Pancreas (tissue), 10 donors: ENCODE measurements around the gene NDUFAF8. TPM values are rescaled to one million over a fixed set of nuclear protein-coding genes. Genes with fewer than 3 reads are reported as not detected.

Experiments
- ATAC-seq, 4 donors: fragments of 200-7000 bp; cut with Tn5 transposase; one replicate each; pipeline versions ENCODE4 v1.8.0 to v1.9.1; 2020; ENCODE audit warnings: mild to moderate bottlenecking in 4 of 4, moderate library complexity in 4 of 4
- DNase-seq, 6 donors: peaks; one replicate each; pipeline ENCODE4 v3.0.0-alpha.2; 2020
- FAIRE-seq: peaks from 2 replicates; lab custom pipeline; 2012; peaks lifted over from hg19 to GRCh38; lab: Jason Lieb, UNC
- H3K27ac ChIP-seq, 4 donors: fragments of 200-600 bp; sonication (generic); 1 replicate in 3 of 4; 2 replicates in 1 of 4; pipeline versions ENCODE4 v1.5.0 to v1.8.0; 2020
- H3K27me3 ChIP-seq, 4 donors: fragments of 200-600 bp; one replicate each; pipeline ENCODE4 v1.8.0; 2021
- H3K36me3 ChIP-seq, 3 donors: fragments of 200-600 bp; sonication (generic) in 1 of 3; one replicate each; pipeline versions ENCODE4 v1.5.0 to v1.8.0; 2020 to 2021
- H3K4me1 ChIP-seq, 3 donors: fragments of 200-600 bp; one replicate each; pipeline ENCODE4 v1.8.0; 2021
- H3K4me3 ChIP-seq, 4 donors: fragments of 200-600 bp; sonication (generic) in 2 of 4; one replicate each; pipeline versions ENCODE4 v1.5.0 to v1.8.0; 2020 to 2021
- H3K9me3 ChIP-seq, 4 donors: fragments of 200-600 bp; one replicate each; pipeline ENCODE4 v1.8.0; 2021
- WGBS, 2 donors: extraction: QIAGEN DNeasy Blood & Tissue Kit; methylation state at CpG; one replicate each; pipeline ENCODE4 v1.1.7; 2013; 5-methylcytosine and 5-hydroxymethylcytosine counted together
- intact Hi-C, 3 donors: fragments of 100-400 bp; cut with DNase I; formaldehyde crosslinking; loops; one replicate each; pipeline versions ENCODE4 v1.11.1 to v1.14.2; 2022
- polyA plus RNA-seq, 2 donors: library from polyadenylated mRNA; stranded (reverse); fragments of 200-250 nt; gene quantifications; one replicate each; pipeline ENCODE4 v1.2.3, GENCODE V29; 2013
- total RNA-seq, 6 donors: library from RNA; stranded (reverse); fragmentation: NEBNext Ultra II Directional in 4 of 6; extraction: Animal tissue kit (Norgen Biotek cat#: 25700) in 4 of 6; gene quantifications; one replicate each; pipeline versions ENCODE4 v1.2.1 to v1.2.4, GENCODE V29; 2021 to 2023
- TF ChIP-seq, protein P1 (sequence below), 4 donors: fragments of 200-600 bp; sonication (generic) in 3 of 4; IDR thresholded peaks; one replicate each; pipeline versions ENCODE4 v1.5.0 to v1.8.0; 2021; ENCODE audit warnings: antibody characterized with exemption in 4 of 4
- donor health status: healthy with polysubstance abuse.
- donor health status: DM: no; HTN: no; CAD: no; lungs with moderate emphysema.
- donor health status: DM: no; HTN: no; CAD: no.
- donor health status: control.
- donor health status: control.
- donor health status: Bipolar disorder and iron deficiency.
- donor health status: DM: yes; HTN: yes; CAD: no.
- donor health status: DM: no; HTN: no; CAD: no.
- donor health status: DM: no; HTN: no; CAD: no.
- donor health status: DM: yes; HTN: yes; CAD: no.

Gene NDUFAF8
- total and polyA plus RNA-seq, 8 donors: 17.5 to 34.1 (median 21.9) TPM

- H3K9me3 ChIP-seq: no peaks in the 10 kb centered on the region
- TF ChIP-seq, protein P1, sequence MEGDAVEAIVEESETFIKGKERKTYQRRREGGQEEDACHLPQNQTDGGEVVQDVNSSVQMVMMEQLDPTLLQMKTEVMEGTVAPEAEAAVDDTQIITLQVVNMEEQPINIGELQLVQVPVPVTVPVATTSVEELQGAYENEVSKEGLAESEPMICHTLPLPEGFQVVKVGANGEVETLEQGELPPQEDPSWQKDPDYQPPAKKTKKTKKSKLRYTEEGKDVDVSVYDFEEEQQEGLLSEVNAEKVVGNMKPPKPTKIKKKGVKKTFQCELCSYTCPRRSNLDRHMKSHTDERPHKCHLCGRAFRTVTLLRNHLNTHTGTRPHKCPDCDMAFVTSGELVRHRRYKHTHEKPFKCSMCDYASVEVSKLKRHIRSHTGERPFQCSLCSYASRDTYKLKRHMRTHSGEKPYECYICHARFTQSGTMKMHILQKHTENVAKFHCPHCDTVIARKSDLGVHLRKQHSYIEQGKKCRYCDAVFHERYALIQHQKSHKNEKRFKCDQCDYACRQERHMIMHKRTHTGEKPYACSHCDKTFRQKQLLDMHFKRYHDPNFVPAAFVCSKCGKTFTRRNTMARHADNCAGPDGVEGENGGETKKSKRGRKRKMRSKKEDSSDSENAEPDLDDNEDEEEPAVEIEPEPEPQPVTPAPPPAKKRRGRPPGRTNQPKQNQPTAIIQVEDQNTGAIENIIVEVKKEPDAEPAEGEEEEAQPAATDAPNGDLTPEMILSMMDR (IDR thresholded peaks at IDR 0.05): no peak
- no peaks in the 10 kb centered on the region for H3K27me3 ChIP-seq
- peak in 2 of 6 donors; percentile 14 to 38 for DNase-seq
- ATAC-seq: no peak
- H3K4me1 ChIP-seq: no peaks in the 10 kb centered on the region
- H3K27ac ChIP-seq: no peak overlapping the region
- WGBS, 2 donors: 97 to 99% methylated on average over 22 of the region's 22 CpGs
- FAIRE-seq: no peak
- no peak overlapping the region for H3K4me3 ChIP-seq
- intact Hi-C loops: no loop called here
- peaks cover 0 to 72% (median 42%) of the 10 kb centered on the region in 3 donors for H3K36me3 ChIP-seq
Observed at GRCh38 chr17:81265576-81265975, 26.5 kb downstream of the NDUFAF8 start.

- H3K27me3 ChIP-seq: no peaks in the 10 kb centered on the region
- H3K4me1 ChIP-seq: no peaks in the 10 kb centered on the region
- intact Hi-C loops: no loop called here
- FAIRE-seq (no peak), DNase-seq (peak in 1 of 6 donors; percentile 14), ATAC-seq (no peak)
- H3K4me3 ChIP-seq: no peak overlapping the region
- no peaks in the 10 kb centered on the region for H3K9me3 ChIP-seq
- no peak overlapping the region for H3K27ac ChIP-seq
- TF ChIP-seq, protein P1 (IDR thresholded peaks at IDR 0.05): no peak
- 86 to 90% methylated on average over 6 of the region's 6 CpGs for WGBS, 2 donors
- H3K36me3 ChIP-seq: peaks cover 0 to 73% (median 34%) of the 10 kb centered on the region in 3 donors
Observed at GRCh38 chr17:81267390-81268067, 28.4 kb downstream of the NDUFAF8 start.

DNA sequence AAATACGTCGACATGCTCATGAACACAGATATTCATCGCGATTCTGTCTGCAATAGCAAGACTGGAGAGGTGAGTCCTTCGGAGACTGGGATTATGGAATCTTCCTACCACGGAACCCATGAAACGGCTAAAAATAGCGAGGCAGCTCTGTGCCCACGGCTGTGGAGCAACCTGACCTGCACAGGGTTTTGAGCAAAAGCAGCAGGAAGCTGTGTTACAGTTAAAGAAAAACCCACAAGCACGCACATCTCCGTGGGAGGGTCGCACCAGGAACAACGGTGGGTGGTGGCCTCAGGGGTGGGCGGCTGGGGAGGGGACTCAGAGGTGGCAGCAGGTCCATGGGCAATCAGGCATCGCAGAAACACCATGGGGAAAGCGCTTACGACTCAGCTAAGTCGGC lies 31.2 kb downstream of the NDUFAF8 start:
- Histone ChIP-seq H3K4me1 (no peaks in the 10 kb centered on the region), H3K9me3 (no peaks in the 10 kb centered on the region), H3K27me3 (no peaks in the 10 kb centered on the region), H3K36me3 (peaks cover 0 to 74% (median 26%) of the 10 kb centered on the region in 3 donors), H3K27ac (no peak overlapping the region), H3K4me3 (no peak overlapping the region)
- intact Hi-C loops: no loop called here
- TF ChIP-seq, protein P1 (IDR thresholded peaks at IDR 0.05): no peak
- ATAC-seq (peak in 1 of 4 donors; percentile 14), FAIRE-seq (no peak), DNase-seq (peak in 1 of 6 donors; percentile 6)
- WGBS, 2 donors: 91 to 94% methylated on average over 18 of the region's 18 CpGs

DNA sequence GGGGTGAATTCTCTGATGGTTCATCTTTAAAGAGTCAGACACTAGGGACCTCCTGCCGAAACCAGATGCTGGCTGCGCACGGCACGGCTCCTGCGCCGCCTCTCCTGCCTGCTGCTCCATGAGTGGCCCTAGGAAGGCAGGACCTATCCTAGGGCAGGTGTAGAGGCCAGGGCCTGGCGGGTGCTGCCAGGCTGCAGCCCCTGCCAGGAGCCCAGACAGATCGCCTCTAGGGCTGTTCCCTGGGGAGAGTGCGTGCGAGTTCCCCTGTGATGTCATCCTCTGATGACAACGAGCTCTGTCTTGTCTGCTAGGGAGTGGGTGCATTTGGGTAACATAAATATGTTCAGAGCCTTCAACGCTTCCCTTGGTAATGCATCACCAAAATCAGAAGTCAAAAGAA lies 32.1 kb downstream of the NDUFAF8 start:
- DNase-seq (peak in 1 of 6 donors; percentile 3), ATAC-seq (no peak), FAIRE-seq (no peak)
- intact Hi-C loops: no loop called here
- H3K4me1 ChIP-seq: no peaks in the 10 kb centered on the region
- 96 to 98% methylated on average over 12 of the region's 12 CpGs for WGBS, 2 donors
- H3K36me3 ChIP-seq: peaks cover 0 to 74% (median 26%) of the 10 kb centered on the region in 3 donors
- H3K27me3 ChIP-seq: no peaks in the 10 kb centered on the region
- H3K27ac ChIP-seq: no peak overlapping the region
- TF ChIP-seq, protein P1 (IDR thresholded peaks at IDR 0.05): no peak
- H3K9me3 ChIP-seq: no peaks in the 10 kb centered on the region
- H3K4me3 ChIP-seq: no peak overlapping the region

DNA sequence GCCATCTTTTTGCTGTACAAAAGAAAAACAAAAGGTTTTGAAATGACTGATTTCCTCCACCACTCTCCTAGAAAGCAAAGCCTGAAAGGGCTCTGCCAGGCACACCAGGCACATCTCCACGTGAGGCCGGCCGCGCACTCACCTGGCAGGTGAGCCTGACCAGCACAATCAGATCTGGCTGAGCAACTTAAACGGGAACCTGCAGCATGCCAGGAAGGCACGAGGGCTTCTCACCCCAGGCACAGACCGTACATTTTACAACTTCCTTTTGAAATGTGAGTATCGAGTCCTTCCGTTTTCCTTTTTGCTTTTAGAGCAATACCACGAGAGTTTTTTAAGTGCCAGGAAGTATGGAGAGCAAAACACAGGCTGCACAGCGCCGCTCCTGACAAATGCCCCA lies 33.5 kb downstream of the NDUFAF8 start:
- H3K27me3 ChIP-seq: no peaks in the 10 kb centered on the region
- TF ChIP-seq, protein P1 (IDR thresholded peaks at IDR 0.05): no peak
- no peaks in the 10 kb centered on the region for H3K9me3 ChIP-seq
- H3K36me3 ChIP-seq: peaks cover 0 to 76% (median 26%) of the 10 kb centered on the region in 3 donors
- H3K4me3 ChIP-seq: no peak overlapping the region
- intact Hi-C loops: no loop called here
- no peak for FAIRE-seq
- peak in 3 of 4 donors; percentile 28 to 36 (median 33) for ATAC-seq
- 57 to 70% methylated on average over 12 of the region's 12 CpGs for WGBS, 2 donors
- DNase-seq: peak in 3 of 6 donors; percentile 35 to 61 (median 39)
- H3K27ac ChIP-seq: no peak overlapping the region
- H3K4me1 ChIP-seq: no peaks in the 10 kb centered on the region
